ENCODE measurements around the gene SLC10A1.

Gene SLC10A1

DNA sequence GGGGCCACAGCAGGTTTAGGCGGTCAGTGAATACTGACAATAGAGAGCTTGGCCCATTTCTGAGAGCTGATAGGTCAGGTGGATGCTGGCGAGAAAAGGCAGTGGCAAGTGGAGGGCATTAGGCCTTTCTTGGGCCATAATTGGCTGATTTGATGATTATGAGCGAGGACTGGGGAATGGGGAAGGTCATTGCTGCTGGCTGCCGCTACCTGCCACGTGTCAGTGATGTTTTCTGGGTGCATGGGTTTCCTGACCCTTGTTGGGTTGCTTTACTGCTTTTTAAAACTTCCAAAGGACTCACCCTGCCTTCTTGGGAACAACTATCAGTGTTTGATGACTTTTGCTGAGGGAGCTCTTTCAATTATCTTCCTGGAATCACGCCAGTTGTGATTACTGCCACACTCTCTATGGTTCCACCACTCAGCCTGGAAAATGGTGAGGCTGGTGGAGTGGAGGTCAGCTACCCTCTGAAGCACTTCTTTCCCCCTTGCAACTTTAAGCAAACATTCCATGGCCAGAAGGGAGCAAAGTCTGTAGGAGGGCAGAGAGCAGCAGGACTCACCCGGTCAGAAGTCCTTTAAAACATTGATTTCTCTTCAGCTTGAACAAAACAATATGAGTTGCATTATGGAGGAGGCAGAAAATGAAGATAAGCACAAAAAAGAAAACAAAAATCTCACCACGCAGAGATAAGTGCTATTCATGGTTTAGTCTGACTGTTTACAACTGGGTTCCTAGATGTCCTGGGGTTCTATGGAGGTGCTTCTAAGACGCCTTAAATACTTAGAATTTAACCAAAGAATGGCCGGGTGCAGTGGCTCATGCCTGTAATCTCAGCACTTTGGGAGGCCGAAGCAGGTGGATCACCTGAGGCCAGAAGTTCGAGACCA, 12.1 kb upstream of the SLC10A1 start:
- no peak for DNase-seq (ENCODE audit: low spot score)

DNA sequence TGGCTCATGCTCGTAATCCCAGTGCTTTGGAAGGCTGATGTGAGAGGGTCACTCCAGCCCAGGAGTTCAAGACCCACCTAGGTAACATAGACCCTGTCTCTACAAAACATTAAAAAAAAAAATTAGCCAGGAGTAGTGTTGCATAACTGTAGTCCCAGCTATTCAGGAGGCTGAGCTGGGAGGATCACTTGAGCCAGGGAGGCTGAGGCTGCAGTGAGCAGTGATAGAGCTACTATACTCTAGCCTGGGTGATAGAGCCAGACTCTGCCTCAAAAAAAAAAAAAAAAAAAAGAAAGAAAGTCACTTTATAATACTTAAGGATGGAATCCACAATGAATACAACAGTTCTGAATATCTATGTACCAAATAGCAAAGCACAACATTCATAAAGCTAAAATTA, 10.2 kb upstream of the SLC10A1 start:
- DNase-seq (ENCODE audit: low spot score) = no peak

DNA sequence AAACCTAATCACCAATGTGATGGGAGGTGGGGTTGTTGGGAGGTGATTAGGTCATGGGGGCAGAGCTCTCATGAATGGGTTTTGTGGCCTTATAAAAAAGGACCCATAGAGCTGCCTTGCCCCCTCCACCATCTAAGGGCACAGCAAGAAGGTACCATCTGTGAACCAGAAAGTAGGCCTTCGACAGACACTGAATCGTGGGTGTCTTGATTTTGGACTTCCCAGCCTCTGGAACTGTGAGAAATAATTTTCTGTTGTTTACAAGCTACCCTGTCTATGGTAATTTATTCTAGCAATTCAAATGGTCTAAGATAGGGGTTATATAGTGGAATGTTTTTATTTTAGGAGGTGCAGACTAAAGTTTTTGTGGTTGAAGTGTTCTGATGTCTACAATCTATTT, 7.9 kb upstream of the SLC10A1 start:
- DNase-seq (ENCODE audit: low spot score) = no peak

DNA sequence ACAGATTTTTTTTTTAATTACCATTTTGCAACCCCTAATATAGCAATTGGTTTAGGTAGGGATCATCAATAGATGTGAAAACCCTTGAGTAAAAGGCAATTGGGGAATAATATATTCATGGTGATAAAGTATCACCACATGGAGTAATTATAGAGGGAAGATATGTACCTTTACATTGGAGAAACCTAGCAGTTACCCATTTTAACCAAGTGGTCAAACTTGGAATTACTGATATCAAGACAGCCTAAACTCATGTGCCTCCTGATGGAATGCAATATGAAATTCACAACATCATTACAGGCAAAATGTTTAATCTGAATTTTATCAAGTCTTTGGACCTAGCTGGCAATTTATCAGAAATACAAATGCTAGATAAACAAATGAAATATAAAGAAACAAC, 6.7 kb upstream of the SLC10A1 start:
- DNase-seq (ENCODE audit: low spot score) = no peak

DNA sequence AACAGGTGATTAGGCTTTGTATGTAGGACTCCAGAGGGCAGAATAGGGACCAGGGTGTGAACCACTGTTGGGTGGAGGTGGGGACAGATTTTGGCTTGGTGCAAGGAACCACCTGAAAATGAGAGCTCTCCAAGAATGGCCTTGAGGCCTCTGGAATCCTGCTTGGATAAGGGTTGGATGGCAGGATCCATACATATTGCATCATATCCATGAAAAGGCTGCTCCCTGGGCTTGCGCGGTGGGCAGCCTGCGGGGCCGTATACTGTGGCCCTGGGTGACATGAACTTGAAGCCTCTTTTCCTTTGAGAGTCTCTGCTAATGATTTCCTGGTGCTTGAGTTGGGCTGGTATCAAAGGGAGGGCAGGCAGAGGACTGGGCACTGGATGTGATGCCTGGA, 1.3 kb upstream of the SLC10A1 start:
- no peak for DNase-seq (ENCODE audit: low spot score)

DNA sequence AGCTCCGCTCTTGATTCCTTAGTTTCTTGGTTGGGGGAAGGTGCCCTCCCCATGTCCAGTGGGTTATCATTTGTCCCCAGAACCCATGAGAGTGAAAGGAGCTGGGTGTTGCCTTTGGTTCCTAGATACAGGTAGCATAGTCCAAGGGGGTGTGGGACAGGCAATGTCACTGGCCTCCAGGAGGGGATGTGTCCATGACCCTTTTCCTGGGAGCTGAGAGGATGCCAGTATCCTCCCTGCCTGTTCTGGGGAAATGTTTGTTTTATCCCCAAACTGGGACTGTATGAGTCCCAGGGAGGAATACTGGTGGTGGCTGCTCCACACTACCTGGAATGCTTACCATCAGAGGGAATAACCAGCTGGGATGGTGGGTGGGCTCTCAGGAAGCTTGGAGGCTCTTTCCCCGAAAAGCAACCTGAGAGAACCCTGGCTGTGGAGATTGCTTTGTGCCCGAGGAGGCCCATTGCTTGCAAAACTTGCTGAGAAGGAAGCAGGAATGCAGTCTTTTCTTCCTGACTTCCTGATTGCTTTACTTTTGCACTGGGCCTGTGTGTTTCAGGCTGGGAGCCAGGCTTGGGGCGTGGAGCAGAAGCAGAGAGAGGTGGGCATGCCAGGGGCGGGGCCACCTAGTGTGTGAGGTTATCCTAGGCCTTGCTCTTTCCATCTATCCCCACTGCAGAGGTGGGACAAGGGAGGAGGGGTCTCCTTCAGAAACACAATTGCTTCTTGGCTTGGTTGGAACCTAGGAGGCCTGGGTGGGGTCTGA, 715 bp upstream of the SLC10A1 start:
- no peak for DNase-seq (ENCODE audit: low spot score)

DNA sequence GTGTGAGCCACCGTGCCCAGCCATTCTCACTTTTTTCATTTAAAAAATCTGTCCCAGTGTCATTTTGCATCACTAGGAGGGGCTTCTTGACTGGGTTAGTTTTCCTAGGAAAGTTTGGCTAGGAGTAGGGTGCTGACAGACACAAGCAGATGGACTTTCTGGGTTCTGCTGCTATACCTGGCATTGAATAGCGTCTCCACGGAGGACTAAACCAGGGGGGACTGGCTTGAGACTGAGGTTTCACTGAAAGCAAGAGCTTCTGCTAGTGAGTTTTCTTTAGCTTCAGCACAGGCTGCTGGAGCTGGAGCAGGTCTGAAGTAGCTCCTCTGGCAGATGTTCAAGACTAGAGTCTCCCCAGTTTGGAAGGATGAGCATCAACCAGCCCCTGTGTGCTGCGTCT, 1.4 kb downstream of the SLC10A1 start:
- no peak for DNase-seq (ENCODE audit: low spot score)

DNA sequence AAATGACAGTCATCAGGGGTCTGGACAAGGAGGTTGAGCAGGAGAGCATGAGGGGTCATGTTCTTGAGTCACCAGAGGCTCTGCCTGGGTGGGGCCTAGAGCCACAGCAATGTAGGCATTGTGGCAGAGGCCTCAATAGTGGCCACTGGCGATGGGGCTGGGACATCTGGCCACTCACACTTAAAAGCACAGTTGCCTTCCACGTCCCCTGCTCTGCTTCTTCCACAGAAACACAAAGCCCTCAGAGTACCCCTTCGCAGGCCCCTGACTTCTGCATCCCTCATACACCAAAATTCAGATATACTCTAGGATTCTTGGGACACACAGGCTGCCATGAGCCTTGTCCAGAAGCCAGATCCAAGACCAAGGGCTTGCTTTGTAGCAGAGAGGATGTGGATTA, 2.2 kb downstream of the SLC10A1 start:
- DNase-seq (ENCODE audit: low spot score) = no peak

DNA sequence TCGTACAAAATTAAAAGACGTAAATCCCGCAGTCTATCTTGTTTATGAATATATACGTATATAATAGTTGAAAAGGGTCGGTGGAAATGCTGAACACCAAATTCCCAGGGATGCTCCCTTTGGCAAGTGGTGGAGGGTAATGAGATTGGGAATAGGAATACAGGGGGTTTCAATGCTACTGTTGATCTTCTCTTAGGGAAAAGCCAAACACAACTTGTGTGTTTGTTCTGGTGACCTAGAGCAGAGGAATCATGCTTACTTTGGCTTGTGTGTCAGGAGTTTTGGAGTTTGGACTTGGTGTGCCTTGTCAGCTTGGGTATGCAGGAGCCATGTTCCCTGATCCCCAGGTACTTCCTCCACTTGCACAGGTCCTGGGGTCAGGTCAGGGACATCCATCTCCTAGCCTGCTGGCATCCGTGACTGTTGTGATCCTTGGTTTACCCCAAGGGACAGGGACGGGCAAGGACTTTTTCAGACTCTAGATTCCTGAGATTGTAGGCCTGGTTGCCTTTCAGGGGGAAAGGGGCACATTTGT, 4.1 kb downstream of the SLC10A1 start:
- DNase-seq (ENCODE audit: low spot score) = no peak

DNA sequence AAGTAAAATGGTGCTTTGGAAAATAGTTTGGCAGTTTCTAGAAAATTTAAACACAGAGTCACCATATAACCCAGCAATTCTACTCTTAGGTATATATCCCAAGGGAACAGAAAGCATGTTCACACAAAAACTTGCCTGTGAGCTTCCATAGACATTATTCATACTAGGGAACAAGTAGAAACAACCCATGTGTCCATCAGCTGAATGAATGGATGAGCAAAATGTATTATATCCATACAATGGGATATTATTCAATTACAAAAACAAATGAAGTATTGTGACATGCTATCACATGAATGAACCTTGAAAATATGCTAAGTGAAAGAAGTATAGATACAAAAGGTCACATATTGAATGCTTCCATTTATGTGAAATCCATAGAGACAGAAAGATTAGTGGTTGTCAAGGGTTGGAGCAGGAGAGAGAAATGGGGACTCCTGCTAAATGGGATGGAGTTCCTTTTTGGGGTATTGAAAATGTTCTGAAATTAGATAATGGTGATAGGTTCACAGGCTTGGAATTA, 7.9 kb downstream of the SLC10A1 start:
- no peak for DNase-seq (ENCODE audit: low spot score)

DNA sequence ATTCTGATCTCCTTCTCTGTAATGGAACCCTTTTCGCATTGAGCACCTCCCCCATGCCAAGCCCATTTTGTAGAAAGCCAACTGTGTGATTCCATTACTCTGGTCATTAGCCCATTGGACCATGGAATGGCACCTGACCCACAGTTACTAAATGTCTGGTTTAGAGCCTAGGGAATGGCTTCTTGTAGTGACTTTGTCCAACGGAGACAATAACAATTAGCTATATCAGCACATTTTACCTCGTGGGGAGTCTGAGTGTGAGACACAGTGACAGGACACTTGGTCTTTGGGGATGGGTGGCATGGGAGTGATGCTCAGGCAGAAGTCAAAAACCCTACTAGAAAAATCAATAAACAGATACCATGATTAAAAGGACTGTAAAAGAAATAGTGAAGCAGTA, 10.4 kb downstream of the SLC10A1 start:
- no peak for DNase-seq (ENCODE audit: low spot score)

DNA sequence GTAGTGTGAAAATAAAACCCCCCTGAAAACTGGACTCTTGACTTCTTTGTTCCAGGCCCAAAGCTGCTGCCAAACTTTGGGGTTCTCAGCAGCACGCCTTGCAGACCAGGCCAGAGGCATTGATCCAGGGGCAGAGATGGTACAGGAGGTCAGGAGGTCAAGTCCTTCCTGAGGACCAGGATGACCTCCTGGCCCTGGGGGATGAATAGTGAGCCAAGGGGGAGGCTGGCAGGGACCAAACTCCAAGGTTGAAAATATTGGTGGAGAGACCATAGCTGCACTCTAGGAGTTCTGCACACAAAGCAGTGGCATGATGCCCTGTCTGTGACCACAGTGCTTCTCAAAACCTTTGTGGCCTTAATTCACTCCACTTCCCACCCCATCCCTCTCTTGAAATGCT, 12.1 kb downstream of the SLC10A1 start:
- DNase-seq (ENCODE audit: low spot score) = no peak

DNA sequence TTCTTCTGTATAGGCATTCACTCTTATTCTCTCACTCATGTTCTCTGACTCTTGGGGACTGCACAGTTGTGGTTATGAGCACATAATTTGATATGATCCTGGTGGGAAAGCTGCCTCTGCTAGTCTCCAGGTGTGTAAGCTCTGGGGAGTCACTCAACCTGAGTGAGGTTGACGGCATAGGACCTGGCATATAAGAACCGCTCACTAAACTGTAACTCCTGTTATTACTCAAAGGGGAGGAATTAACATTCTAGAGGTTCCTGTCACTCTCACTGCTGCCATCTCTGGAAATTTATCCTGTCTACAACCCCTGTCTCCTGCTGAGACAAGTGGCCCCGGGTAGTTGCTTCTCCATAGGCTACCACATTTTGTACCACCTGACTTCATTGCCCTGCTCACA, 16.1 kb downstream of the SLC10A1 start:
- DNase-seq (ENCODE audit: low spot score) = no peak

DNA sequence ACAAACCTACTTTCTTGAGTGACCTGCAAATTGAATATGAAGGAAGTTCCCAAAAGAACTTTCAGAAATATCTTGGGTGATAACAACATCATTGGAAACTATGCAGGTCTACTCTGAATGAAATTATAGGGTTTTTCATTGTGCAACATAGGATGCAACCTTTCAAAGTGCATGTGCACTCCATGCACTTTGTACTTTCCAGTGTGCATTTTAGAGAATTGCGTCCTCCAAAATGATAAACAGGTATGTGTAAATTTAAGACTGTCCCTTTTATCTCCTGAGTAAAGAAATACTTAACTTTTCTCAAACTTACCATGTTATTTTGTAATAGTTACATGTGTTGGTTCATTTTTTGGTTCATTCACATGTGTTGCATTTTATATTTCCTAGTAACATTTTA, 16.9 kb downstream of the SLC10A1 start:
- no peak for DNase-seq (ENCODE audit: low spot score)

DNA sequence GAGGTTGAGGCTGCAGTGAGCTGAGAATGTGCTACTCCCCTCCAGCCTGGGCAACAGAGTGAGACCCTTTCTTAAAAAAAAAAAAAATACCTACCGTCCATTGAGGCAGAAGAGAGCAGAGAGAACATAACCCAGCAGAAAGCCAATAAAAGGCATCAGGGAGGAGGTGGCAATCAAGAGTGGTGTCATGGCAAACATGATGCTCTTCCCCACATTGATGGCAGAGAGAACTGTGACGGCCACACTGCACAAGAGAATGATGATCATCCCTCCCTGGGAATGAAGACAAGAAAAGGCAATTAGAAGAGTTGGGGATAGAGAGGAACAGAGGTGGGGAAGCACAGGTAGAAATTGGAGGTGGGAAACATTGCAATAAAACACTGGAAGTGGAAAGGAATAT, 18.0 kb downstream of the SLC10A1 start:
- DNase-seq (ENCODE audit: low spot score) = no peak

DNA sequence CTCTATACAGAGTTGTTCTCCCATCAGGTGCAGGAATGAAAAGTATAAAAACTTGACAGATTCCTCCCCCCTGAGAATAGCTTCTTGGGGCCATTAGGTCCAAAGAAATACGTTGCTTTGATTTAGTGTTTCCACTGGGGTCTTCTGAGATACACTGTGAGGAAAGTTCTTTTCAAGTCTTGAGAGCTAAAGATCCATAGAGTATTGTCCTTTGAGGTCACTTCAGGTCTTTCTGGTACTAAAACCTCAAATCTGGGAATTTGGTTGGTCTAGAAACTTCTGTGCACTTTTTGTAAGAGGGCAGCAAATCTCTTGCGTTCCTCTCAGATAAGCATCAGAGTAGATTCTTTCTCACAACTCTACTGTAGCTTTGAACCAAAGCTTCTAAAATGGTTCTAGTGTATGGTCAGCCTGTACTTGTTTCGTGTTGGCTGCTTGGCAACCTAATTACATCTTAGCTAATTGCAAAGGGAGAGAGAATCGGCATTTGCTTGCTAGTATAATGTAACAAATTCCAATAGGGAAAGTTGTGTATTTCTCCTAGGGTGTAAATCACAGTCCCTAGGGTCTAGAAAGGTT, 20.1 kb downstream of the SLC10A1 start:
- no peak for DNase-seq (ENCODE audit: low spot score)

DNA sequence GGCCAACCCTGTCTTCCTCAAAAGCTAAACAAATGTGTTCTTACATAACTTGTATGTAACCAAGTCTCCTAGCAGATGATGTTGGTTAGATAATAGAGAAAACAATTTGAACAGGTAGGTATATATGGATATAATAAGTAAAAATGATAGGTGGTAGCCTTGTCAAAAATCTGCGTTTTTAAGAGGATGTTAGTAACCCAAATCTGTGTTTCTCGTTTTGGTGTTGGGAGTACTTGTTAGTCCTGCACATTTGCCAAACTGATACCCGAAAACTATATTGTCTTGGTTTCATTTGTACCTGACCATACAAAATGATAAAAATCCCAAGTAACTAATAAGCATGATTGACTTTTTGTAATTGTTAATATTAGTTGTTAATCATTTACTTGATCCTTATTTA, 22.0 kb downstream of the SLC10A1 start:
- DNase-seq (ENCODE audit: low spot score) = no peak

DNA sequence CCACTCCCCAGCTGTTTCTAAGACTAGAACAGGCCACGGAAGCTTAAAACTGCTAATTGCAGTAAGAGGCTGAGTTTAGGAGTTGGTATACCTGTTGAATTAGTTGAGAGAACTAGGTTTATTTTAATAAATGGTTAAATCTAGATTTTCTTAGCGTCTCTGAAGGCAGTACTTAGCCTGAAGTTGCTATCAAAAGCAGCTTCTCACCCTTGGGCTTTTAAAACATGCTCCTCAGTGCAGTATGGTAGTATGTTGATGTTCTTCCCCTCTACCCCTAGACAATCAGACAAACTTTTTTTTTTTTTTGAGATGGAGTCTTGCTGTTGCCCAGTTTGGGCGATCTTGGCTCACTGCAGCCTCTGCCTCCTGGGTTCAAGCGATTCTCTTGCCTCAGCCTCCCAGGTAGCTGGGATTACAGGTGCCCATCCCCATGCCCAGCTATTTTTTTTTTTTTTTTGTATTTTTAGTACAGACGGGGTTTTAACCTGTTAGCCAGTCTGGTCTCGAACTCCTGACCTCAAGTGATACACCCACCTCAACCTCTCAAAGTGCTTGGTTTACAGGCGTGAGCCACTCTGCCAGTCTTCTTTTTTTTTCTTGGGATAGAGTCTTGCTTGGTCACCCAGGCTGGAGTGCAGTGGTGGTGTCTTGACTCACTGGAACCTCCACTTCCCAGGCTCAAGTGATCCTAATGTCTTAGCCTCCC, 23.3 kb downstream of the SLC10A1 start:
- DNase-seq (ENCODE audit: low spot score) = no peak

DNA sequence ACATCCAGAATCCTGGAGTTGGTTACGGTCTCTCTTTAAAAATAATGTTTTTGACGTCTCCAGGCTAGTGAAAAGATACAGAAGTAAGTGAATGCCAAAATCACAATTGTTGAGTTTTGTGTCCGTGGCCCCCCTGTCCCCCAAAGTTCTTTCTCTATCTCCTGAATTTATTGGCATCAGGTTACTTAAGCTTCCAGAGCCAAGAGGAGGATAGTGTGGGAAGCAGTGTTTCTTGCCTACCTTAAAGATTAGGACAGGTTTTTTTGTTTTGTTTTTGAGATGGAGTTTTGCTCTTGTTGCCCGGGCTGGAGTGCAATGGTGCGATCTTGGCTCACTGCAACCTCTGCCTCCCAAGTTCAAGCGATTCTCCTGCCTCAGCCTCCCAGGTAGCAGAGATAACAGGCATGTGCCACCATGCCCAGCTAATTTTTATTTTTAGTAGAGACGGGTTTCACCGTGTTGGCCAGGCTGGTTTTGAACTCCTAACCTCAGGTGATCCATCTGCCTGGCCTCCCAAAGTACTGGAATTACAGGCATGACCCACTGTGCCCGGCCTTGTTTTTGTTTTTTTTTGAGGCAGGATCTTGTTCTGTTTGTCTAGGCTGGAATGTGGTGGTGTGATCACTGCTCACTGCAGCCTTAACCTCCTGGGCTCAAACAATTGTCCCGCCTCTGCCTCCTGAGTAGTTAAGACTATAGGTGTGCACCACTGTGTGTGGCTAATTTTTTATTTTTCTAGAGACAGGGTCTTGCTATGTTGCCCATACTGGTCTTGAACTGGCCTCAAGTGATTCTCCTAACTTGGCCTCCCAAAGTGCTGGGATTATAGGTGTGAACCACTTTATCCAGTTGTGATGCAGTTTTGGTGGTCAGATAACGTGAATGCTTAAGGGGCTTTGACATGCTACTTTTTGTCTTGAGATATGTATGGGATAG, 24.7 kb downstream of the SLC10A1 start:
- DNase-seq (ENCODE audit: low spot score) = no peak

DNA sequence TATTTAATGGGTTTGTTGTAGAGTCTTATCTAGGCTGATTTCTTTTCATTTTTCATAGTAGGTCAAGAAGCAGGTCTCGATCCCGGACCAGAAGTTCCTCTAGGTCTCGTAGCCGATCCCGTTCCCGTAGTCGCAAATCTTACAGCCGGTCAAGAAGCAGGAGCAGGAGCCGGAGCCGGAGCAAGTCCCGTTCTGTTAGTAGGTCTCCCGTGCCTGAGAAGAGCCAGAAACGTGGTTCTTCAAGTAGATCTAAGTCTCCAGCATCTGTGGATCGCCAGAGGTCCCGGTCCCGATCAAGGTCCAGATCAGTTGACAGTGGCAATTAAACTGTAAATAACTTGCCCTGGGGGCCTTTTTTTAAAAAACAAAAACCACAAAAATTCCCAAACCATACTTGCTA, 25.9 kb downstream of the SLC10A1 start:
- DNase-seq (ENCODE audit: low spot score) = no peak

DNA sequence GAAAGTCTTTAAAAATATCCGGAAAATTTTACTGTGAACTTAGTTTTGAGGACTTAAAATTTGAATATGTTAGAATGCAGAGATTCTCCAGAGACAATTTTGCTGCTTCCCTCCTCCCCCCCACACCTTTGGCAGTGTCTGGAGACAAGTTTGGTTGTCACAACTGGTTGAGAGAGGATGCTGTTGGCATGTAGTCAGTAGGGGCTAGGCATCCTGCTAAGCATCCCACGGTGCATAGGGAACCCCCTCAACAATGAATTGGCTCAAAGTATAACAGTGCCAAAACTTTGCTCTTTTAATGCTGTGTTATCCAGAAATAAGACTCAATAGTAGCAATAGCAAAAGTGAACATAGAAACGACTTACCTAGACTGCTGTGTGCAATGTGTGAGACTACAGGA, 26.5 kb downstream of the SLC10A1 start:
- DNase-seq (ENCODE audit: low spot score) = no peak
